Stimulated activated CD8-positive, alpha-beta memory T cell treated with anti-CD3 and anti-CD28 coated beads, Interleukin-7, amount 100 ng/mL, for 48 hours (primary cell): ENCODE data around the gene NELL2.
"Not testable (repeated sequence)": the region's sequence is repeated elsewhere in the genome, so short reads cannot be mapped to it uniquely, and the experiment has no call there.

Source experiments
- DNase-seq, 2 donors: peaks; one replicate each; pipeline ENCODE4 v3.0.0-alpha.2; 2020; ENCODE audit warnings: low read depth in 1 of 2; ENCODE audit errors: extremely low read depth in 1 of 2

The NELL2 gene

DNA sequence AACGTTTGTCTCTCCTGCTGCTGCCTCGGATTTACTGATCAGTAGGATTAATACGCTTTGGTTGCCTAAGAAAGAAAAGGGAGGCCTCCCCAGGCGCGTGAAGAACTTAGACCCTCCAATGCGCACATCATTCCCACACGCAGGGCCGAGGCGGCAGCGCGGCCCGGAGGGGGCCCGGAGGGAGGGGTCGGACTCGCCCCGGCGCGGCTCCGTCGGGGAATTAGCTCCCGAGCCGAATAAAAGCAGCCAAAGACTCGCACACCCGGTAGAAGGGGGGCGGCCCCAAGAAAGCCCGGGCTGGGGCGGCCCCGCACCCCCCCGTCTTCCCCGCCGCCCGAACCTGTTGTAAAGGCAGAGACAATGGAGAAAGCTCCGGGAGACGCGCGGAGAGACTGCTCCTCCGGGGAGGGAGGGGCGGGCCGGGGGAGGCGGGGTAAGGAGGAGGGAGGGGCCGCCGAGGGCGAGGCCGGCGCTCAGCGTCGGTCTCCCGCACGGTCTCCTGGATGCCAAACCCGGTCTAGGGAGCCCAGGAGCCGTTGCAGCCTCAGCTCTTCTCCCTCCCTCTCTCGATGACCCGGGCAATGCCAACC lies at the start of gene NELL2:
TSS of gene NELL2 (minus strand) at position 362 of the 590 bp plus-strand sequence. CDS start 446 bp downstream, outside the sequence.
- DNase-seq = peak; percentile 57 to 66

DNA sequence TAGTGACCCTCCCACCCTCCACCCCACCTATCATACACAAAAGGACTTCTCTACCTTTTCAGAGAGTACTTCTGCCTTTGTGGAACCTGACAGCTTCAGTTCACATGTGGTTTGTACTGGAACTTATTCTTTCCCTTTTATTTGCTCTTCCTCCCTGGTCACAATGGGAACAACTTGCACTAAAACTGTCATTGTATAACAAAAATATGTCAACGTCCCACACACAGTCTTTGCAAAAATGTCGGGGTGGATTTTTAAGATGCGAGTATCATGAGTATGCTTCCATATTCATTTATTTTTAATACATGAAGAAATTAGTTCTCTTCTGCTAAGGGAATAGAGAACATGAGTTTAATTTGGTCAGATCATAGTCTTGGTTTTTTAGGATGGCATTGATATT lies 45.6 kb upstream of the NELL2 start:
- no peak for DNase-seq

DNA sequence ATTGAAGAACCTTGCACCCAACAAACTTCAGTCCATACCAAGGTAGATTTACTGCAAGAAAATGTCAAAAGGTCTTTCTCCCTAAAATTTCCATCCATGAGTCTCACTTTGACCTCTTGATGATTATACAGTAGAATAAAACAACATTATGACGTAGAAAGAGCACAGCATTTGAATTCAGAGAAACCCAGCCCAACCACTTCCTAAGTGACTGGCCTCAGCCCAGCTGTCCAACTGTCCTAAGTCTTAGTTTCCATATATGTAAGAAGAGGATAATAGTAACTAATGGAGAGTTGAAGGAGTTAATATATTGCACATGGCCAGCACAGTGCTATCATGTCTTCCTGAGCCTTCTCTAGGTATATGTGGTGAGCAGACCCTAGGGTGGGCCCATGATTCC lies 41.0 kb upstream of the NELL2 start:
- DNase-seq = no peak

- DNase-seq = no peak
Observed at GRCh38 chr12:44915958-44916357, 39.8 kb upstream of the NELL2 start.

GRCh38 chr12:44904321-44904720 lies 28.2 kb upstream of the NELL2 start:
- DNase-seq = no peak

DNA sequence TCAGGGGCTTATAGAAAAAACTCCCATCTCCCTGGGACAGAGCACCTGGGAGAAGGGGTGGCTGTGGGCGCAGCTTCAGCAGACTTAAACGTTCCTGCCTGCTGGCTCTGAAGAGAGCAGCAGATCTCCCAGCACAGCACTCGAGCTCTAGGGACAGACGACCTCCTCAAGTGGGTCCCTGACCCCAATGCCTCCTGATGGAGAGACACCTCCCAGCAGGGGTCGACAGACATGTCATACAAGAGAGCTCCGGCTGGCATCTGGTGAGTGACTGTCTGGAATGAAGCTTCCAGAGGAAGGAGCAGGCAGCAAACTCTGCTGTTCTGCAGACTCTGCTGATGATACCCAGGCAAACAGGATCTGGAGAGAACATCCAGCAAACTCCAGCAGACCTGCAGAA lies 22.0 kb upstream of the NELL2 start:
- not testable (repeated sequence) for DNase-seq

- no peak for DNase-seq
Observed at GRCh38 chr12:44889926-44890325, 13.8 kb upstream of the NELL2 start.

GRCh38 chr12:44889162-44889561 lies 13.0 kb upstream of the NELL2 start:
- DNase-seq = no peak

GRCh38 chr12:44885902-44886301 lies 9.8 kb upstream of the NELL2 start:
- no peak for DNase-seq

GRCh38 chr12:44881197-44881596 lies 5.1 kb upstream of the NELL2 start:
- DNase-seq = no peak

- peak; percentile 18 to 32 for DNase-seq
Observed at GRCh38 chr12:44876544-44877410, 662 bp upstream of the NELL2 start.

GRCh38 chr12:44875417-44875953 lies 630 bp downstream of the NELL2 start:
- DNase-seq = no peak

DNA sequence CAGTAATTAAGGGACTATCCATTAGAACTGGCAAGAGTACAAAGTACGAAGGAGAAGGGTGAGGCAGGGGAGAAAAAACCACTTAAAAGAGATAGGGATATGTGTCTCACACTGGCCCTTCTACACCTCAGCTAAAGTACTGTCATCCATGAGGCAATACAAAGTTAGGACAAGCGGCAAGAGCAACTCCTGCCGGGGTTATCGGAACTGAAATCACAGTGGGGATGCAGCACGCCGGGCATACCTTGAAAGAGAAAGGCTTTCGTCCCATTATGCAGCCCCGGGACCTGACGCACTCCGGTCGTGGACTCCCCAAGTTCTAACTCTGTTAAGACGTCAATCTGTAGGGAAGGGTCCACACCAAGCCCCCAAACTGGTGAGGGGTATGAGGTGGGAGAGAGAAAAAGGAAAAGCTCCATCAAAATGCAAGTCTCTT lies 1.1 kb downstream of the NELL2 start:
- DNase-seq = peak in 1 of 2 donors; percentile 6

DNA sequence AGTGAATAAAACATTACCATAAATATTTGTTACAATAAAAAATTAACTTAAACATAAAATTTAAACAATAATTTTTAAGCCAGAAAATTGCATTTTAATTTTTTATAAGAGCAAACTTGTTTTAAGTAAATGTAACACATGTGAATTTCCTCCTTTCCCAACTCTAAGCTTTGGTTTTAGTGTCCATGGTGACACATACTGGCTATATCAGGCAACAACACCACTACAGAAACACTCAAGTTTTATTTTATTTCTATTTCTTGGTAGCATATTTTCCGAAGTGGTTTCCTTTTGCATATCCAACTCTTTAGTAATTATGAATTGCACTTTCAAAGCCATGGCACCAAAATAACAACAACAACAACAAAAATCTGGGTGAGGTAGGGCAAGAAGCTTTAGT lies 2.2 kb downstream of the NELL2 start:
- DNase-seq = no peak

- no peak for DNase-seq
Observed at GRCh38 chr12:44869503-44869902, 6.6 kb downstream of the NELL2 start.

- DNase-seq = no peak
Observed at GRCh38 chr12:44863867-44864266, 12.2 kb downstream of the NELL2 start.

DNA sequence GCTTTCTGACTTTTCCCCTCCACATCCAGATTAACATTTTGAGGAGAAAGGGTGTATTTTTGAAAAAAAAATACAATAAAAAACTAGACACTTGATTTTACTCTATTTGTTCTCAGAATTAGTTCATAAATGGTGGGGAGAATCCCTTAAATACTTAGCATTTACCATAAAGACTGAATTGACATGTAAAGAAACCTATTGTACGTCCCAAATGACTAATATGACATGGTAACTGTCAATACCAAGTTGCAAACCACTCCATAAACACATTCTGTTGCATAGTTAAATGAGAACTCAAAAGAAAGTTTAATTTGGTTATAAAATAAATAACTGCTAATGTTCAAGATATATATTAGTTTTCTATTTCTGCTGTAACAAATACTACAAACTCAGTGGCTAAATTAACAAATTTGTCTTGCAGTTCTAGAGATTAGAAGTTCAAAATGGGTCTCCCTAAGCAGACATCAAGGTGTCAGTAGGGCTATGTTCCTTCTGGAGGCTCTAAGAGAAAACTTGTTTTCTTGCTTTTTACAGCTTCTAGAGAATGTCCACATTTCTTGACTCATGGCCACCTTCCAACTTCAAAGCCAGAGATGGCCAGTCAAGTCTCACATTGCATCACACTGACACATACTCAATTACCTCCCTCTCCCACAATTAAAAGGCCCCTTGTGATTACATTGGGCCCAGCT lies 16.0 kb downstream of the NELL2 start:
- DNase-seq = no peak

DNA sequence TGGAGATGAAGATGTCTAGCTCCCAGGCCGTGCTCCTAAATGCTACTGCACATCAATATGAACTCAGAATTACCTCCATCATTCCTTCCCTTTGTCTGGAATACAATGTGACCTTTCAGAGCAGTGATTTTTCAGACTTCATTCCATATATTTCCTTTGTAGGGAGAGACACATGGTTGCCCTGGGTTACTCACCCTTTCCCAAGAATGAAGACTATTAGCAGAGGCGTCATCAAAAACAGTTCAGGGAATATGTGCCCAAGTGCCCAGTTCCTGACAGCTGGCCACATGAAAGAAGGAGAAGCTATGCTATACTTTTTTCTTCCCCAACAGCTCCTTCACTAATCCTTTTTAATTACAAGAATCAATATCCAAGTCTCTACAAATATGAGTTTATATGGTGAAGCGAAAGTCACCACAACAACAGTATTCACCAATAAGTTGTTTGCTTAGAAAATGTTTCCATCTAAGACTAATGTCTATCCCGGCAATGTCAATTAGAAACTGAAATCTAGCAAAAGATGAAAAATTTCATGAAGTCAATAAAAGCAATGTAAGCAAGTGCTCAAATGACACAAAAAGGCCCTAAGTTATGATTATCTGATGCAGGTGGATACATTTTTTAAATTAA lies 17.8 kb downstream of the NELL2 start:
- no peak for DNase-seq

GRCh38 chr12:44852483-44852882 lies 23.6 kb downstream of the NELL2 start:
- DNase-seq = no peak

DNA sequence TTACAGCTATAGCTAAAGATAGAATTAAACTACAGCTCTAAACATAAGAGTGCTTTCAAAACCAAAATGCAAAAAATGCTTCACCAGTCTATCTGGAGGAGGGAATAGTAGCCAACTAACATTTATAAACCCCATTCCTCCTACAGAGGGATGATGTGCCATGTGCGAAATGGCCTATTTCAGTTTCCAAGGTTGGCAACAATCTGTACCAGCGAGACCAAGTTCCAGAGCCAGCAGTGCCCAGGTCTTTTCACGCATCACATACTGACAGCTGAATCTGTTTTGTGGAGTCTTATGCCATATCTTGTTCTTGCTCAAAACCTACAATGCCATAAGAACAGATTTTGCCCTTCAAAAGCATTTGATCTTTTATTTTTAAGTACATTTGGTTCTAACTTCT lies 24.5 kb downstream of the NELL2 start:
- DNase-seq = no peak

DNA sequence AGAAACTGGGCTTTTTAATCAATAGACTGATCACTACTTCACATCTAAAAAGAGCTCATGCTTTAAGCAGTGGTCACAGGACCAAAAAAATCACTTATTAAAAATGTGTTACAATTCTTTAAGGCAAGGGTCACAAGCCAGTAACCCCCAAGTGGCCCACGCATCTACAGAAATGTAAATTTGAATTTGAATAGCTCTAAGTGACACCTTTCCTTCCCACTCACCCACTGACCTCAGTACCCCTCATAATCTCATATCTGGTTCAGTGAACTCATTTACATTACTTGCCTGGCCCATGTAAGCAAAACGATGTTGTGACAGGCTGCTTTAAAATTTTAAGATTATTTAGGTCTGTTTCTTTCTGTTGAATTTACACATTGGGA lies 27.4 kb downstream of the NELL2 start:
- DNase-seq = no peak
